KOPT-K1 (cell line): ENCODE measurements around the gene RPF1.
"Not testable (repeated sequence)": the region's sequence is repeated elsewhere in the genome, so short reads cannot be mapped to it uniquely, and the experiment has no call there.

Experiments used
- H3K27ac ChIP-seq: fragments of 200-600 bp; sonication (generic); 2 replicates; pipeline ENCODE4 v1.5.1; 2016; ENCODE audit warnings: antibody characterized with exemption, mild to moderate bottlenecking, low read depth, low read length; ENCODE audit not compliant: poor library complexity, severe bottlenecking
- H3K36me3 ChIP-seq: fragments of 200-600 bp; sonication (generic); 2 replicates; pipeline ENCODE4 v1.5.1; 2017; ENCODE audit warnings: antibody characterized with exemption, mild to moderate bottlenecking, low read length, moderate library complexity; ENCODE audit not compliant: insufficient read depth
- H3K9me3 ChIP-seq: fragments of 200-600 bp; sonication (generic); 2 replicates; pipeline ENCODE4 v1.5.1; 2017; ENCODE audit warnings: antibody characterized with exemption, low read length, mild to moderate bottlenecking; ENCODE audit not compliant: insufficient read depth, poor library complexity, severe bottlenecking

The RPF1 gene, protein sequence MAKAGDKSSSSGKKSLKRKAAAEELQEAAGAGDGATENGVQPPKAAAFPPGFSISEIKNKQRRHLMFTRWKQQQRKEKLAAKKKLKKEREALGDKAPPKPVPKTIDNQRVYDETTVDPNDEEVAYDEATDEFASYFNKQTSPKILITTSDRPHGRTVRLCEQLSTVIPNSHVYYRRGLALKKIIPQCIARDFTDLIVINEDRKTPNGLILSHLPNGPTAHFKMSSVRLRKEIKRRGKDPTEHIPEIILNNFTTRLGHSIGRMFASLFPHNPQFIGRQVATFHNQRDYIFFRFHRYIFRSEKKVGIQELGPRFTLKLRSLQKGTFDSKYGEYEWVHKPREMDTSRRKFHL

DNA sequence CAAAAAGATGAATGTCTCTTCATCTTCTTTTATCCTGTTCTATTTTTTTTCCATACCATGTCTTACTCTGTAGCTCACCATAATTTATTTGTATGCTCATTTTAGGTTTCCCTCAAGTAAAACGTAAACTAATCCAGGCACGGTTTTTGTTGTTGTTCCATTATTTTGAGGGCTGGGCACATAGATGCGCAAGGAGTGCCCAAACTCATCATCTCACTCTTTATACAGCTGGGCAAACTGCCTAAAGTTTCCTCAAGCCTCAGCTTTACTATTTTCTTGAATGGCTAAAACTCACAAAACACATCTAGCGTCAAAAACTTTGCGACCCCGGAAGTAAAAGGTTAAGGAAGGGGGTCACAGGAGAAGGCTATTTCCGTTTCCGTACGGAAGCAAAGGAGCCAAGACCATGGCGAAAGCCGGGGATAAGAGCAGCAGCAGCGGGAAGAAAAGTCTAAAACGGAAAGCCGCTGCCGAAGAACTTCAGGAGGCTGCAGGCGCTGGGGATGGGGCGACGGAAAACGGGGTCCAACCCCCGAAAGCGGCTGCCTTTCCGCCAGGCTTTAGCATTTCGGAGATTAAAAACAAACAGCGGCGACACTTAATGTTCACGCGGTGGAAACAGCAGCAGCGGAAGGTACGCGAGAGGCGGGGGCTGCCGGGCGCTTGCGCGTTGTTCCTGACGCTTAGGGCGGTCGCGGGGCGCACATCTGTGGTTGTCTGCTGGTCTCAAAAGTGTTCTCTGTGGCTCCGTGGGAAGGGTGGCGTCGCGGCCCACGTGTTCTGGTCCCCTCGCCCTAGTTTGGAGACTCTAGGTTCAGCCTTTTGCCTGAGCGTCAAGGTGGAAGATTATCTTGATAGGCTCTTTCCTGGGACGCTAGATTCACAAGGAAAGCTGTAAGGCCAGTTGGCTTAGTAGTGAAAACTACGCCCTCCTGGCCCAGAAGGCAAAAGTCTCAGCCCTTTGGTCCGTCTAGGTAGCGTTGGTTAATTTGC, at the start of gene RPF1:
TSS of gene RPF1 (plus strand) at position 391 of the 993 bp plus-strand sequence. CDS start at position 407, 16 bp downstream.
- Histone ChIP-seq H3K9me3 (peaks cover 12% of the 10 kb centered on the region), H3K36me3 (peaks cover 32% of the 10 kb centered on the region), H3K27ac (peak within 1 kb of the TSS; percentile 65)

DNA sequence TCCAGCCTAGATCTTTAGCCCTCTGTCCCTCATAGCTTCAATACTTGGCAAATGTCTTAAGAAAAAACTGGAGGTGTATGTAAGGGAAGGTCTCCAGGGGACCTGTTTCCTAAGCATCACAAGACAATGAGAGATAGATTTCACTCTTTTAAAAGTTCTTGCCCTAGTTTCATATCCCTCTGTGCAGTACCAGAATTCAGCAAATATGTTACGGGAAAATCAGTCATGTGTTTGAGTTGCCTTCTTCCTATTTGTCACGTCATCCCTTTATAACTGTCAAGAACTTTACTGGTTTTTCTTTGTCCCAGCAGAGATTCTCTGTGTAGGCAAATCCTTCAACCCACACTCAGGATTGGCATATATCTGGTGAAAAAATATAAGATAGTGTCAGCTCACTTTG, 48.5 kb upstream of the RPF1 start:
- Histone ChIP-seq H3K36me3 (no peaks in the 10 kb centered on the region), H3K9me3 (peaks cover 12% of the 10 kb centered on the region), H3K27ac (no peak overlapping the region)

DNA sequence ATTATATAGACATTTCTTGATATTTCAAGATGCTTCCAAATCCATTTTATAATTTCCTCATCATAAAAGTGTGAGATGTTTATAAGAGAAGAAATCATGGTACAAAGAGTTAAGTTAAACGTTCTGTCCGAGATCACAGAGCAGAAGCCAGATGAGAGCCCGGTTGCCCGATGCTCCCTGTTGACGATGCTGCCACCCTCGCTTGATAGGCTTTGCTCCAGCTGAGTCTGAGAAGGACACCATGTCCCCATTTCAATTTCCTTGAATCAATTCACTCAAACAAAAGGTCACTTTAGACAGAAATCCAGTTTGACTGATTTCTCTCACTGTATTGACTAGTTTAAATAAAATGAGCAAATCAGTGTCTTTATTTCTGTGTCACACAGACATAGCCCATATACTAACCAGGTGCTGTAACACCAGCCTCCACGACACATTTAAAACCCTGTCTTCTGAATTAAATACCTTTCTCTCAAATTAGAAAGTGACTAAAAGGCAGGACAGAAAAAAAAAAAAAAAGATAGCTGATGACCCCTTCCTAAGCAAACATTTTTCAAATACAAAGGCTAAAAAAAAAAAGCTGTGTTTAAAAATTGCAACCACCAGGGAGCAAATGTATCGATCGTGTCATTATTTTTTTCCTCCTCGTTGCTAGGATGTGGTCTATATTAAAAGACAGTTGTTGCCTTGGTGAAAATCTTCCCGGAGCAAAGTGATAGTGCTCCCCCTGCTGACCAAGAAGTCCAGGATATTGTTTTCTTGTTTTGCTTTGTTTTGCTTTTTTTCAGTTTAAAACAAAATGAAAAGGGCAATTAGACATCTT, 45.6 kb upstream of the RPF1 start:
- Histone ChIP-seq H3K9me3 (peaks cover 12% of the 10 kb centered on the region), H3K27ac (peak overlapping the region; percentile 65), H3K36me3 (no peaks in the 10 kb centered on the region)

DNA sequence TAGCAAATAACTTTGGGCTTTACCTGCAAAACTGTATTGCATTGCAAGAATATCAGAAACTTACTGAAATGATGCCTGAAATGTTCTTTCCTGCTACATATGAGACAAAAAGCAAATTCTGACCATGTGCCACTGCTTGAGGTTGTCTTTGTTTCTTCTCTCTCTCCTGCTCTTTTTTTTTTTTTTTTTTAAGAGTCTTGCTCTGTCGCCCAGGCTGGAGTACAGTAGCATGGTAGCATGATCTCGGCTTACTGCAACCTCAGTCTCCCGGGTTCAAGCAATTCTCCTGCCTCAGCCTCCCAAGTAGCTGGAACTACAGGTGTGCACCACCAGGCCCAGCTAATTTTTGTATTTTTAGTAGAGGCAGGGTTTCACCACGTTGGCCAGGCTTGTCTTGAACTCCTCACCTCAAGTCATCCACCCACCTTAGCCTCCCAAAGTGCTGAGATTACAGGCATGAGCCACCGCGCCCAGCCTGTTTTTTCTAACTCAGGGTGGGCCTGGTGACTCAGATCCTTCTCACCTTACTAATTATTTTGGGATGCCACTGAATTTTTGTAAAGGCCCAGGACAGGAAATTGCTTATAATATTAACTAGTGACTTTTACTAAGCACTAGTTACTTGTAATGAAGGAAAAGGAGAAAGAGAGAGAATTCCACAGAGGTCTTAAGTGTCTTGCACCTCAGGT, 44.8 kb upstream of the RPF1 start:
- Histone ChIP-seq H3K36me3 (no peaks in the 10 kb centered on the region), H3K27ac (peak overlapping the region; percentile 65), H3K9me3 (peaks cover 12% of the 10 kb centered on the region)

DNA sequence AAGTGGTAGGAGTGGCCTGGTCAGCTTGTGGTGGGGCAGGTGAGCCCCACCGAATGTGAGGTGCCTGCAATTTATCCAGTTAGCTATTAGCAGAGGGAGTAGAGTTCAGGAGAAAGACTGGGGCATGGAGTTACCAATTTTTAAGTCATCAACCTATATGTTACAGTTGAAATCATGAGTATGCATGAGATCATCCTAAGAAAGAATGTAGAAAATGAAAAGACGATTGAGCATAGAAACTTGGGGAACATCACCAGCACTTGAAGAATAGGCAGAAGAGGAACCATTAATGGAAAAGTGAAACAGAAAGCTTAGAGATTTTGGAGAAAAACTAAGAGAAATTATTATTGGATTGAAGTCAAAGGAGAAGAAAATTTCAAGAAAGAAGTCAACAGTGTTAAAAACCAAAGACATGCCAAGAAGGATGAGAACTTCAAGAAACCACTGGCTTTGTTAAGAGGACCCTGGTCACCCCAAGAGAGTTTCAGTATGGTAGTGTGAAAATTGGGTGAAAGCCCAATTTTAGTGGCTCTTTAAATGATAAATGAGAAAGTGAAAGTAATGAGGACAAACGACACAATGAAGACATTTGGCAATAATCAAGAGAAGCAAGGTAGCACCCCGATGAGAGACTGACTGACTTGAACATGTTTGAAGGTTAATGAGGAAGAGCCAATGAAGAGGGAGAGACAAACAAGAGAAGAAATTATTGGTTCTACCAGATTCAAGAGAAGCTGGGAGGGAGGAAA, 44.1 kb upstream of the RPF1 start:
- Histone ChIP-seq H3K27ac (peak overlapping the region; percentile 65), H3K36me3 (no peaks in the 10 kb centered on the region), H3K9me3 (peaks cover 5% of the 10 kb centered on the region)

DNA sequence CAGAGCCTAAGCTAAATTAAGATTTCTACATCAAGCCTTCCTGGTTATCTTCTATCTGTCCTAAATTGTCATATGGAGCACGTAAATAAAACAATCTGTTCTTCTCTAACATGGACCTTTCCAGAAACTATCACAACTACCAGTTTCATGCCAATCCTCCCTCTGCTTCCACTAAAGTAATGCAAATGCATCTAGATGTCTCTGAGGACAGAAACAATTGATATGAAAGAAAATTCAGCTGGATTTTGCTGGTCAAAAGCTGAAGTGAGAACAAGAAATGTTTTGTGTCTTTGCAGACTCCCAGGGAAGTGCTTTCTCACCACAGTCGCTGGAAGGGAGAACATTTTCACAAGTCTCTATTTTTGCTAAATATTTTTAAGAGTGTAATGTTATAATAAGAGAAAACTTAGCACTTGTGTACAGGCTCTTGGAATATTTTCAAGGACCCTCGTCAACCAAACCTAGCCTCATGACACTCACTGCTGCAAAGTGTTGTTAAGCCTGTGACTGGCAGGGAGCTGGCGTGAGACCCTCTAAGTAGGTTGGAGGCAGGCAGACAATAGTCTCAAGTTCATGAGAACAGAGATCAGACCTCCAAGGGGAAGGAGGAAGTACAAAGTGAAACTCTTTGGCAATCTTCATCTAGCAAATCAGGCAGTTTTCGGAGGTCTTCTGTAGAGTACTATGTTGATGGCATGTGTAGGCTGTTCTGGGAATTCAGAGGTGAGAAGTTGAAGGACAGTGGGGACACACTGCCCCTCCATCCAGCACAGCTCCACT, 42.0 kb upstream of the RPF1 start:
- no peaks in the 10 kb centered on the region for H3K9me3 ChIP-seq
- H3K27ac ChIP-seq = no peak overlapping the region

DNA sequence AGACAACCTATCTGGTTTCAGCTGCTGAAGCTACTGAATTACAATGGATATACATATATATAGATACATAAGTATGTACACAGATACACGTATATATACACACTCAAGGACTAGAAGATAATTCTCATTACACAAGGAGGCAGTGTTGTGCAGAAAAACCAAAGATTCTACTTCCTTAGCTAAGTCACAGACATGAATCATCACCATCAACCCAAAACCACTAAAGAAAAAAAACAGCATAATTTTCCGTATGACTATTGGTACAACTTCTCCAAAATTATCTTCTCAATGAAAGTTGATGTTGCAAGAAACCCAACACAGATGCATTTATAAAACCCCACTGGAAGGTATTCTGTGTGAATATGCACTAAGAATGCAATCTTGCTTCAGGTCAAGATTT, 36.8 kb upstream of the RPF1 start:
- H3K36me3 ChIP-seq = no peaks in the 10 kb centered on the region
- no peaks in the 10 kb centered on the region for H3K9me3 ChIP-seq
- H3K27ac ChIP-seq = no peak overlapping the region

More for the DNA sequence above, 42.0 kb upstream of the RPF1 start:
- no peaks in the 10 kb centered on the region for H3K36me3 ChIP-seq

DNA sequence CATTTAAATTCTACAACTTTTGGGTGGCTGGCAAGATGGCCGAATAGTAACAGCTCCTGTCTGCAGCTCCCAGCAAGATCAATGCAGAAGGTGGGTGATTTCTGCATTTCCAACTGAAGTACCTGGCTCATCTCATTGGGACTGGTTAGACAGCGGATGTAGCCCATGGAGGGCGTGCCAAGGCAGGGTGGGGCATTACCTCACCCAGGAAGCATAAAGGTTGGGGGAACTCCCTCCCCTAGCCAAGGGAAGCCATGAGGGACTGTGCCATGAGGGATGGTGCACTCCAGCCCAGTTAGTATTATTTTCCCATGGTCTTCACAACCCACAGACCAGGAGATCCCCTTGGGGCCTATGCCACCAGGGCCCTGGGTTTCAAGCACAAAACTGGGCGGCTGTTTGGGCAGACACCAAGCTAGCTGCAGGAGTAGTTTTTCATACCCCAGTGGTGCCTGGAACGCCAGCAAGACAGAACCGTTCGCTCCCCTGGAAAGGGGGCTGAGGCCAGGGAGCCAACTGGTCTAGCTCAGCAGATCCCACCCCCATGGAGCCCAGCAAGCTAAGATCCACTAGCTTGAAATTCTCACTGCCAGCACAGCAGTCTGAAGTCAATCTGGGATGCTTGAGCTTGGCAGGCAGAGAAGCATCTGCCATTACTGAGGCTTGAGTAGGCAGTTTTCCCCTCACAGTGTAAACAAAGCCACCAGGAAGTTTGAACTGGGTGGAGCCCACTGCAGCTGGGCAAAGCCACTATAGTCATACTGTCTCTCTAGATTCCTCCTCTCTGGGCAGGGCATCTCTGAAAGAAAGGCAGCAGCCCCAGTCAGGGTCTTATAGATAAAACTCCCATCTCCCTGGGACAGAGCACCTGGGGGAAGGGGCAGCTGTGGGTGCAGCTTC, 36.1 kb upstream of the RPF1 start:
- not testable (repeated sequence) for H3K27ac ChIP-seq, H3K9me3 ChIP-seq, H3K36me3 ChIP-seq

DNA sequence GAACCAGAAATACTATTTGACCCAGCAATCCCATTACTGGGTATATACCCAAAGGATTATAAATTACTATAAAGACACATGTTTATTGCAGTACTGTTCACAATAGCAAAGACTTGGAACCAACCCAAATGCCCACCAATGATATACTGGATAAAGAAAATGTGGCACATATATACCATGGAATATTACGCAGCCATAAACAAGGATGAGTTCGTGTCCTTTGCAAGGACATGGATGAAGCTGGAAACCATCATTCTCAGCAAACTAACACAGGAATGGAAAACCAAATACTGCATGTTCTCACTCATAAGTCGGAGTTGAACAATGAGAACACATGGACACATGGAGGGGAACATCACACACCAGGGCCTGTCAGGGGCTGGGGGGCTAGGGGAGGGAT, 30.4 kb upstream of the RPF1 start:
- not testable (repeated sequence) for H3K9me3 ChIP-seq, H3K27ac ChIP-seq, H3K36me3 ChIP-seq

DNA sequence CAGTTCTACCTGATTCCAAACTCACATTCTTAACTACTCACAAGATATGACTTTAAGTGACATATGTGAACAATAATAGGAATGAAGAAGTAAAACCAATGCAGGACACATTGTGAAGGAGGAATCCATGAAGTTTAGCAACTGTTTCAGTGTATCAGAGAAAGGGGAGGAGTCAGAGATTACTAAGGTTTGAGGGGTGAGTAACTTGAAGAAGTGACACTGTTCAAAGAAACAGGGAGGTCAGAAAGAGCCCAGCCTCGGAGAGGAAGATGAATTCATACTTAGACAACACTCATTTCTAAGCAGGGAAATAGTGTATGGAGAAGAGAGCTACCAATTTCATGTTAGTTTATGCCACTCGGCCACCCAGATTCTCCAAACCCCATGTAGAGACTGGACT, 28.2 kb upstream of the RPF1 start:
- Histone ChIP-seq H3K36me3 (no peaks in the 10 kb centered on the region), H3K9me3 (no peaks in the 10 kb centered on the region), H3K27ac (no peak overlapping the region)

DNA sequence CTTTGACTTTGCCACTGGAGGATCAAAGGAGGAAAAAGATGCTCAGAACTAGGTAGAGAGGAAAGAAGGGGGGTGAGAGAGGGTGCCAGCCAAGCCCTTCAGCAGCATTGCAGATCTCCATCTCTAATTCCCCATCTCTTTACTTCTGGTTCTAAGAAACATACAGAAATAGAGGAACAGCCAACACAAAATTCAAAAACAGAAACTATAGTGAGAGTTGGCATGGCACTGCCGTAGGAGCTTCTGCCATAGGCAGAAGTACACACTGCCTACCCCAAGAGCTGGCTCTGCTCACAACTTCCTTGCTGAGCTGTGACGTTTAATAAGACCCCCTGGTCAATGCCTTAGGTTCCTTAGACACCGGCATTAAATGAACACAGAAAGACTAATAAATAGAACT, 26.6 kb upstream of the RPF1 start:
- Histone ChIP-seq H3K9me3 (no peaks in the 10 kb centered on the region), H3K36me3 (no peaks in the 10 kb centered on the region), H3K27ac (no peak overlapping the region)

DNA sequence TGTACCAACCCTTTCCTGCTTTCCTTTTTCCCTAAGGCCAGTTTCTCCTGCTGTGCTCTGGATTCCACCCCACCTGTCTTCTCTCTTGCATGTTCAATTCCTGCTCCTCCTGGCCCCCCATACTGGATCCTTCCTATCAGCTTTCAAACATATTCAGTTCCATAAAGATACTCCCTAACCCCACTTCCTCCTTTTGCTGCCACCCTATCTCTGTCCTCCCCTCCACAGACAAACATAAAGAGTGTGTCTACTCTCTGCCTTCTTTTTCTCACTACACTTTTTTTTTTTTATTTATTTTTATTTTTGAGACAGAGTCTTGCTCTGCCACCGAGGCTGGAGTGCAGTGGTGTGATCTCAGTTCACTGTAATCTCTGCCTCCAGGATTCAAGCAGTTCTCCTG, 16.9 kb upstream of the RPF1 start:
- Histone ChIP-seq H3K9me3 (no peaks in the 10 kb centered on the region), H3K36me3 (no peaks in the 10 kb centered on the region), H3K27ac (no peak overlapping the region)
